Stimulated activated CD4-positive, alpha-beta T cell treated with anti-CD3 and anti-CD28 coated beads, TNF-alpha, amount 100 ng/mL, for 1 hour (primary cell): ENCODE data around the gene CXCR4.

Experiments
- DNase-seq, 3 donors: peaks; one replicate each; pipeline ENCODE4 v3.0.0-alpha.2; 2020; ENCODE audit warnings: low read depth in 3 of 3, low spot score in 1 of 3

The CXCR4 gene

GRCh38 chr2:136131961-136132824, 14.2 kb upstream of the CXCR4 start:
- DNase-seq = peak in 1 of 3 donors; percentile 30

DNA sequence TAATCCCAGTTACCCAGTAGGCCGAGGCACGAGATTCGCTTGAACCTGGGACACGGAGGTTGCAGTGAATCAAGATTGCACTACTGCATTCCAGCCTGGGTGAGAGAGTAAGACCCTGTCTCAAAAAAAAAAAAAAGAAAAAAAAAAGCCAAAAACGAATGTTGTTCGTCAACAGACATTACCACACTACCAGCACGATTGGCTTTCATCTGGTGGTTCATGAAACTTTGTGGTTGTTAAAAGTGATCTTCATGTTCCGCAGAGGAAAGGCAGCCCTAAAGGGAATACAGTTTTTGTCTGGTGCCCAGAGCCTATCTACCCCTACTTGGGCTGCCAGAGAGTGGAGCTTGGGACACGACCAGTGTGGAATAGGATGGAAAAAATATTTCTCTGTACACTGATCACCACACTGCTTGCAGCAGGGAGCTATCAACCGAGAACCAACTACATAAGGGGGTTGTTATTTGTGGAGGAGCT, 13.6 kb upstream of the CXCR4 start:
- no peak for DNase-seq

DNA sequence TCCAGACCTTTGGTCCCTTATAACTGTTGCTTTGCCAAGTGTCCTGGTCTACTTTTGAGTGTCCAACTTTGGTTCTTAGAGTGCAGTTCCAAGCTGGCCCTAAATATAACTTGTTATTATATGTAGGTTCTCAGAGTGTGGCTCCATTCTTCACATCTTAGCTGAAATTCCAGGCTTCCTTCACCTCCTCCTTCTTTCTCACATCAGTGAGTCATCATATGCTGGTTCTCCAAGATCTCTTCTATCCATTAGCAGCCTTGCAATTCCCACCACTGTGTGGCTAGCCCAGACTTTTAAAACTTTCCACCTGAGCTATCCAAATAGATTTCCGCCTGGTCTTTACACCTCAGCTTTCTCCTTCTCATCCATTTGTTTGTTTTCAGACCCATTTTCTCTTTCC, 12.6 kb upstream of the CXCR4 start:
- no peak for DNase-seq

DNA sequence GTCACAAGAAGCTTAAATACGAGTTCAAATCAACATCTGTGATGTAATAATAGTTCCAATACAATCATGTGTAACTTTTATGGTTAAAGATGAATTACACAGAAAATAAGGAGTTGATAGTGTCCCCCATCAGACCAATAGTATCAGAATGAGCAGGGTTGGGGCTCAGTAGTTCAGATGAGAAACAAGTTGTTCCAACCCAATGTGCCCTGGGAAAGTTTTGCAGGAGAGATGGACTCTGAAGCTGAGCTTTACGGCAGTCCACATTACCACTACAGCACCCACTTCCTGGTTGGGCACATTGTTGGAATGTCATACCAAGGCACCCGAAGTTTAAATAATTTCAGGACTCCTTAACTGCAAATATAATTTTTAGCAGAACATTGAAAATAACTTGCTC, 12.1 kb upstream of the CXCR4 start:
- DNase-seq = no peak

DNA sequence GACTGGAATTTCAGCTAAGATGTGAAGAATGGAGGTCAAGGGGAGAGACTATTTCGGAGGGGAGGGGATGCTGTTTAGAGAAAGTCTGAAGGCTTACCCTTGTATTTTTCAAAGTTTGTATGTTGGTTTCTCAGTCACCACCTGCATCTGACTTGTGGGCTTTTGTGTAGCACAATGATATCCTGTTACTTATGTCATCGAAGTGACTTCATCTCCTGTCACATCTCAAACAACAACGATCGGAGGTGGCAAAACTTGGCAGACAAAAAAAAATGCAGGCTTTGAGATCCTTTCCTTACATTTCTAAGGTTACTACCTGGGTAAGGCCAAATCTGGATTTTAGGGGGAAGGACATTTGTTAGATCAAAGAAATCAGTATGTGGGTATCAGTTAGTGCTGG, 11.7 kb upstream of the CXCR4 start:
- no peak for DNase-seq

DNA sequence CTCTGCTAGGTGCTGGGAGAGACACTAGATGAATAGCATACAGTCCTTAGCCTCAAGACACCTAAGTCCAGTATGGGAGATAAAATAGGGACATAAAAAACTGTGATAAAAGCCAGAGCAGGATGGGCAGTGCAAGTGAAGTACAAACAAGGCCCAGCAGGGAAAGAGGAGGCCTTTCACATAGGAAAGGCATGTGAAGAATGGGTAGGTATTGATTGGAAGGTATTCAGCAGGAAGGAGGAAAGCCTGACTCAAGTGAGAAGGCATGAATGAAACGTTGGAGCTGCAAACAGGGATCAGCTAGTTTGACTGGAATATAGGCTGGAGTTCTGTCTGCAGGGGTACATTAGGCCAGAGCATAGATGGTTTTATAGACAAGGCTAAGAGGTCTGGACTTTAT, 11.0 kb upstream of the CXCR4 start:
- DNase-seq = no peak

- DNase-seq = no peak
These were observed 10.4 kb upstream of the CXCR4 start for GRCh38 chr2:136128366-136128765.

DNA sequence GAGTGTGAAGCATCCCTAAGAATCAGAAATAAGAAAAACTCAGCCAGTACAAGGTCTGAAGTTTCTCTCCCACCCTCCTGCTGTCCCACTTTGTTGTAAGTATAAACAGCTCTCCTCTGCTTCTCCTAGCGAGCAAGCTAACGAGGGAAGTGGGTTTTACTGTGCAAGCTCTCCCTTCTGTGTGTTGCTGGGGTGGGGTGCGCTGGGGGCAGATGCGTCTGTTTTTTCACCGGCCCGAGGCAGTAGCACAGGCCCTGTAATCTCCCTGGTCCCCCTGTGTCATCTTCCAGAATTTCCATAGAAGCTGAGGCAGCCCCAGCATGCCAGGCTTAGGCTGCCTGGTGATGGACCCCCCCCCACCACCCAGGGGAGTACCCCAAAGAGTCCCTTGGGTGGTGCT, 9.4 kb upstream of the CXCR4 start:
- no peak for DNase-seq

DNA sequence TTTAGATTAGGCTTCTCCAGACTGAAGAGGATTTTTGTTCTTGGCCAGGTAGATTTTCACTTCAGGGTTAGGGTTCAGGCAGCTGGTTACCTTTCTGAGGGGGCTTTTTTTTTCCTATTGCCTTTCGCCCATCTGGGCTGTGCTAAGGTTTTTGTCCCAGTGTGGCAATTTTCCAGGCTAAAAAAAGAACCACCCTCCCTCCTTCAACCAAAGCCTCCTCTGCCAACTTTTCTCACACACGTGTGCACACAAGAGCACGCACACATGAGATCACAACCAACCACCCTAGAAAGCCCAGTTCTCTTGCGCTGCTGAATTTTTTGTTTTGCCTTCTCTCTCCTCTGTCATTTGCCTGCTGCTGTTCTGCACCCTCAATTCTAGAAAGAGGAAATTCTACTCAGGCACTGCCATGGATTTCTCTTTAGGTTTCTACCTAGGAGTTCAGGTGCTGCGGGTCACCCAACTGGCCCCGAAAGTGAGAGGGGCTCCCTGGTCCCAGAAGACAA, 8.5 kb upstream of the CXCR4 start:
- DNase-seq = no peak

DNA sequence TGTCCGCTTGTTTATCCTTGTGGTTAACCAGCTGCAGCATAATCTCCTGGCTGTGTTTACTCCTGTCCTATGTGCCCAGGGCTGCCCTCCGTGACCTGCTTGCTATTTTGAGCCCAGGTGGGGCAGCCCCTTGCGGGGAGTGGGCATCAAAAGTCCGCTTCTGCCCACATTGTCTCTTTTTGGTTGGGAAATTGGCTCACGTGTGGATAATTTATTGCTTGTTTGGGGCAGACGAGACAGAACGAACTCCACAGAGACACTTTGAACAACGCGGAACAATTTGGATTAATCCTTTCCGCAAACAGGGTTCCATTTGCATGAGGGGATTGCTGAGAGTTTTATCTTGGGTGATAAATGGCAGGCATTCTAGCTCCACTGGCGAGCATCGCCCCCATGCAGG, 8.1 kb upstream of the CXCR4 start:
- no peak for DNase-seq

DNA sequence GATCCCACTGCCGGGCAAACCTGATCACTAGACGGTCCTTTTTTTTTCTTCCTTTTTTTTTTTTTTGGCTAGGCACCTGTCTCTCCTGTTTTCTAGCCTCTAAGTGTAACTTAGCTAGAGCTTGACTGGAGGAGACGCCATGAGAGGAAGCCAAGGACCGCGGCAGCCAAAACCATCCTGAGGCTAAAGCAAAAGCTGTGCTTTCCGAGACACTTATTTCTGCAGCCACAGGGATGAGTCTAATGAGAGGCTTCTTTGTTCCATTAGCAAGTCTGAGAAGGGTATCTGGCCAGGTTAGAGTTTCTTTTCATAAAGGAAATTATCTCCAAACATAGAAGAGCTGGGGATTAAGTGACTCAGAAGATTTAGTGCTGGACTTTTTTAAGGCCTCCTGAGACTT, 7.3 kb upstream of the CXCR4 start:
- no peak for DNase-seq

DNA sequence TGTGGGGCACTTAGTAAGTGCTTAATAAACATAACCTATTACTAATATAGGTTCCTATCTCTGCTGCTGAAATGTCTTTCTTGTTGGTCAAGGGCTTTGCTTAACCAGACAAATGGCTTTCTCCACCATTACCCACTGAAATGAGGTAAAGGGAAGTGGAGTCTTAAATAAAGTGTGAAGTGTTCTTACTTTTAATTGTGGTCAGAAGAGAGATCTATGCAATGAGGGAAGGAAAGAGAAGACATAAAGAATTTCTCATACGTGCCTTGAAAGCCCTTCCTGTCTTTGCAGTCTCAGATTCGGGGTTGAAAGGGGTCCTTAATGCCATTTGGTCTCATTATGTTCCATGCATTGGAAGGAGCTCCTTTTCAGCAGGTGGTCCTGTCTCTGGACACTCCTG, 6.9 kb upstream of the CXCR4 start:
- DNase-seq = no peak

DNA sequence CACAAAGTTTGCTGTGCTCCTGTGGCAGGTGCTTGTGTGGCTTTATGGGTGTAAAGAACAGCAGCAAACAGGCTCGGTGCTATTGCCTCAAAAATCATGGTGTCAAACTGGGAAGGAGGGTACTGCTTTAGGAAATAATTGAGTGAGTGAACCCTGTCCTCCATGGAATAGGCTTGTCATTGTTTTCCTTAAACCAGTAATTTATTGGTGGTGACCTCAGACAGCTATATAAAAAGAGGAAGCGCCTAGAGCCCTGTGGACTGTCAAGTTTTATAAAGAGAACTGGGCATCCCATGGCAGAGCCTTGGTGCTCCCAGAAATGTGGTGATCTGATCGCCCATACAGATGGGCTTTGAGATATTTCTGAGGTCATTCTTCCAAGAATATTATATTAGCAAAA, 4.7 kb upstream of the CXCR4 start:
- no peak for DNase-seq

DNA sequence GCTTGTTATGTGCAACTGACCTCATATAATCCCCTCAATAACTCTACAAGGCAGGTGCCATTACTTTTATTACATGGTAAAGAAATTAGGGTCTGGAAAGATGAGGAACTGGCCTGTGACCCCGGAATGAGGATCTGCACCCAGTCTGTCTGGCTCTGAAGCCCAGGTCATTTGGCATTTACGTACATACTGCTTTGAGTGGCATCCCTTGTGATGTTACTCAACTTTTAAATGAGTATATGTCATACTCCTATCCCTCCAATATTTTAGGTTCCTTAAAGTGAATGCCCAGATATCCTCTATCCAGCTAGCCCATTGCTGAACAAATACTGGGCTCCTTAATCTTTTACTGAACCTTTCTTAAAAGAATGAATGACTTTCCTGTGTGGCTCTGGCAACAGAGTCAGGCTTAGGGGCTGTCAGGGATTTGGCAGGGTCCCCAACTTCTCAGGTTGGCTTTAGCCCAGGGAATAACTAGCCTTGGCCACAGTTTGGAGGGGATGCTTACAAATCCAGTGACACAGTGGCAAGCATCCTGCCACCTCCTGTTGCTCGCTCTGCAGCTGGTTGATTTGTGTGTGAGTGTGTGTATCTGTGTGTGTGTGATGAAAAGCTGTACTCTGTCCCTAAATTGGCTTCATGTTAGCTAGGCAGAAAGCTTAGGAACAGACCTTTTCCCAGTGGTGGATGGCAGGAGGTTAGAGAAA, 3.4 kb upstream of the CXCR4 start:
- no peak for DNase-seq

- no peak for DNase-seq
These were observed 2.0 kb upstream of the CXCR4 start for GRCh38 chr2:136119717-136120675.

GRCh38 chr2:136118819-136119716, 1.1 kb upstream of the CXCR4 start:
- DNase-seq = peak; percentile 47 to 73 (median 73)

GRCh38 chr2:136117391-136117841, 533 bp downstream of the CXCR4 start:
- peak in 1 of 3 donors; percentile 39 for DNase-seq

DNA sequence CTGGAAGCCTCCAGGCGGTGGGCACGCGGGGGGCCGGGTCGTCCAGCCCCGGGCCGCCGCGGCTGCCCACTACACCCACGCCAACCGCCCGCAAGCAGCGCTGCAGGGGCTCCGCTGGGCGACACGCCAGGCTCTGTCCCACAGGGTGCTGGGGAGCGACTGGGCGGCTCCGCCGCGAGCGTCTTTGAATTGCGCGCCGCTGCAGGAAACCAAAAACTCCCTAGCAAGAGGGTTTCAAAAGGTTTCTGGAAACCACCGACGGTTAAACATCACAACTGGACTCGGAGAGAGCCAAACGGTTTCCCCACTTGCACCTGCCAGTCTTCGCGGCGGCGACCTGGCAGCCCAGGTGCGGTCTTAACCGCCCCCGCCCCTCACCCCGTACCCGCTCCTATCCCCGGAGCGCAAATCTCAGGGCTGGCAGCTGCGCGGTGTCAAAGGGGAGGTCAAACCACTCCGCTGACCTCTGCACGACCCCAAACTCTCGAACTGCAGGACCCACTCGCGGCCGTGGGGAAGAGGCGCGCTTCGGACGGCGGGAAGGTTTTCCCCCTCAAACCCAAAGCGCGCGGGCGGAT, 1.0 kb downstream of the CXCR4 start:
- DNase-seq = peak in 2 of 3 donors; percentile 37 to 38

DNA sequence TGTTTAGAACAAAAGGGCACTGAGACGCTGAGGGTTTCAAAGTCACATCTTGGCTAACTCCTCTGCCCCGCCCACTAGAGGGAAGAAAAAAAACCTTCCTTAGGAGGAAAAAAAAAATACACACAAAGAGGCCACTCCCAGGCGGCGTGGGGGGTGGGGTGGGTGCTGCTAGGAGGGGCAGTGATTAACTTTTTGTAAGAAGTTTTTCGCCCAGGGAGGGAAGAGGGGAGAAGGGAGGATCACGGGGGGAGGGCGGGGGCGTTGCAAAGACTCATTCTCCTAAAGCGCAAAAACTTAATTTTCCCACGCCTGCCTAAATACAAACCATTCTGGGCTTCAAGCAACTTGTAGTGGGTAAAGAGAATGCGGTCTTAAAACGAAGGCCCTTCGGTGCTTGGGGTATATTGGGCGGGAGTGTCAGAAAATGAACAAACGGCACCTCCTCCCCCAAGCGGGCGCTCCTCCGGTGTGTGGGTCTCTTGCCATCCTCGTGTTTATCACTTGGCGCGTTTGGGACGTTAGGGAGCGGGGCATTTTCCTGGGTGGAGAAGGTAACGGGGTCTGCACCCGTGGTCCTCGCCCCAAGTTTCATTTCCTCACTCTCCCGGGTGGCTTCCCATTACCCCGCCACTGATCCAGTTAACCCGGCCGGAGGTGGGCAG, 1.7 kb downstream of the CXCR4 start:
- peak in 2 of 3 donors; percentile 53 to 56 for DNase-seq
